GM19043 (cell line): ENCODE results near the gene APOM.

Experiments used
- ATAC-seq: cut with Tn5 transposase; IDR thresholded peaks from one replicate; pipeline ENCODE4 v1.9.1; 2021; ENCODE audit warnings: low read depth; ENCODE audit not compliant: unreplicated experiment

APOM gene

GRCh38 chr6:31676322-31676903 lies 20.7 kb downstream of the APOM start:
- no peak for ATAC-seq

- ATAC-seq, result no peak
These were observed 21.2 kb downstream of the APOM start for GRCh38 chr6:31676904-31677303.

- ATAC-seq, result no peak
These were observed 22.3 kb downstream of the APOM start for GRCh38 chr6:31677955-31678354.

- no peak for ATAC-seq
These were observed 24.8 kb downstream of the APOM start, which contains the start of gene LY6G5C for GRCh38 chr6:31680226-31681134. Gene LY6G5C, minus strand, starts transcription at chr6:31681067. Its CDS starts 694 bp downstream, at chr6:31680373.

GRCh38 chr6:31681135-31681671 lies 25.5 kb downstream of the APOM start:
- ATAC-seq, result no peak

GRCh38 chr6:31683591-31683990 lies 27.9 kb downstream of the APOM start:
- ATAC-seq, result no peak

GRCh38 chr6:31686483-31686882 lies 30.8 kb downstream of the APOM start:
- no peak for ATAC-seq

- ATAC-seq, result no peak
These were observed 31.6 kb downstream of the APOM start for GRCh38 chr6:31687321-31687720.

GRCh38 chr6:31687860-31688693 lies 32.4 kb downstream of the APOM start:
- ATAC-seq, result no peak

- ATAC-seq, result no peak
These were observed 33.8 kb downstream of the APOM start for GRCh38 chr6:31689249-31690110.

GRCh38 chr6:31690231-31691077 lies 34.8 kb downstream of the APOM start:
- no peak for ATAC-seq

- ATAC-seq, result no peak
These were observed 35.4 kb downstream of the APOM start for GRCh38 chr6:31691078-31691463.

GRCh38 chr6:31691564-31692108 lies 35.9 kb downstream of the APOM start:
- ATAC-seq, result no peak

- ATAC-seq, result no peak
These were observed 36.7 kb downstream of the APOM start for GRCh38 chr6:31692353-31692752.

- no peak for ATAC-seq
These were observed 37.2 kb downstream of the APOM start for GRCh38 chr6:31692886-31693285.

- ATAC-seq, result no peak
These were observed 37.8 kb downstream of the APOM start for GRCh38 chr6:31693535-31693934.

GRCh38 chr6:31697555-31697954 lies 41.9 kb downstream of the APOM start:
- no peak for ATAC-seq

GRCh38 chr6:31700740-31701401 lies 45.2 kb downstream of the APOM start:
- ATAC-seq, result no peak
